GM23338 (cell line): ENCODE data around the gene SLC20A1. TPM values are rescaled to one million over a fixed set of nuclear protein-coding genes. Genes with fewer than 3 reads are reported as not detected.

Experiments used
- ATAC-seq: fragments of 200-7000 bp; cut with Tn5 transposase; 3 replicates; pipeline ENCODE4 v1.9.1; 2020
- DNase-seq: peaks from one replicate; pipeline ENCODE4 v3.0.0-alpha.2; 2015; ENCODE audit warnings: low spot score
- H2AFZ ChIP-seq: fragments of 200-600 bp; sonication (generic); 2 replicates; pipeline ENCODE4 v1.8.0; 2016; ENCODE audit warnings: antibody characterized with exemption, mild to moderate bottlenecking, moderate library complexity
- H3F3A ChIP-seq: fragments of 200-600 bp; sonication (generic); replicated peaks from 2 replicates; pipeline ENCODE4 v1.8.0; 2017; ENCODE audit warnings: antibody characterized with exemption, mixed run types, low read depth
- H3K27ac ChIP-seq: fragments of 200-600 bp; sonication (generic); 2 replicates; pipeline ENCODE4 v1.6.1; 2016; ENCODE audit warnings: low read depth
- H3K27me3 ChIP-seq: fragments of 200-600 bp; sonication (generic); 2 replicates; pipeline ENCODE4 v1.8.0; 2016; ENCODE audit warnings: mild to moderate bottlenecking, mixed run types, moderate library complexity; ENCODE audit not compliant: insufficient read depth
- H3K36me3 ChIP-seq: fragments of 200-600 bp; sonication (generic); 2 replicates; pipeline ENCODE4 v1.8.0; 2016; ENCODE audit warnings: mild to moderate bottlenecking; ENCODE audit not compliant: insufficient read depth
- H3K4me1 ChIP-seq: fragments of 200-600 bp; sonication (generic); 2 replicates; pipeline ENCODE4 v1.8.0; 2016; ENCODE audit warnings: mild to moderate bottlenecking, moderate library complexity; ENCODE audit not compliant: insufficient read depth
- H3K4me2 ChIP-seq: fragments of 200-600 bp; sonication (generic); 2 replicates; pipeline ENCODE4 v1.7.1; 2017; ENCODE audit warnings: mixed run types
- H3K4me3 ChIP-seq: fragments of 200-600 bp; sonication (generic); 2 replicates; pipeline ENCODE4 v1.6.1; 2016; ENCODE audit warnings: mixed run types
- H3K79me2 ChIP-seq: fragments of 200-600 bp; sonication (generic); replicated peaks from 2 replicates; pipeline ENCODE4 v1.8.0; 2017; ENCODE audit warnings: mild to moderate bottlenecking; ENCODE audit not compliant: insufficient read depth
- H3K9me2 ChIP-seq: fragments of 200-600 bp; sonication (generic); 2 replicates; pipeline ENCODE4 v1.8.0; 2017; ENCODE audit not compliant: insufficient read depth
- H4K20me1 ChIP-seq: fragments of 200-600 bp; sonication (generic); replicated peaks from 2 replicates; pipeline ENCODE4 v1.8.0; 2017; ENCODE audit warnings: mild to moderate bottlenecking; ENCODE audit not compliant: insufficient read depth
- H3K27ac Mint-ChIP-seq: 2 replicates; pipeline ENCODE4 v1.8.0; 2020; ENCODE audit warnings: inconsistent platforms, mild to moderate bottlenecking, moderate library complexity, mixed read lengths
- H3K27me3 Mint-ChIP-seq: 3 replicates; pipeline ENCODE4 v1.8.0; 2022; ENCODE audit warnings: low read depth, mild to moderate bottlenecking, moderate library complexity, mixed read lengths, inconsistent platforms; ENCODE audit not compliant: insufficient read depth, poor library complexity
- H3K36me3 Mint-ChIP-seq: 3 replicates; pipeline ENCODE4 v1.8.0; 2021; ENCODE audit warnings: low read depth, mild to moderate bottlenecking, inconsistent platforms, moderate library complexity, mixed read lengths
- H3K4me1 Mint-ChIP-seq: 3 replicates; pipeline ENCODE4 v1.8.0; 2020; ENCODE audit warnings: mild to moderate bottlenecking, inconsistent platforms, mixed read lengths
- H3K4me3 Mint-ChIP-seq: 3 replicates; pipeline ENCODE4 v1.8.0; 2021; ENCODE audit warnings: moderate library complexity, mild to moderate bottlenecking, inconsistent platforms, mixed read lengths
- H3K9me3 Mint-ChIP-seq: 3 replicates; pipeline ENCODE4 v1.8.0; 2020; ENCODE audit warnings: moderate library complexity, mild to moderate bottlenecking, inconsistent platforms, mixed read lengths
- EZH2 ChIP-seq: fragments of 200-600 bp; sonication (generic); IDR thresholded peaks from one replicate; pipeline ENCODE4 v1.8.0; 2017; ENCODE audit warnings: antibody characterized with exemption, mild to moderate bottlenecking, low read depth; ENCODE audit not compliant: unreplicated experiment
- POLR2AphosphoS5 ChIP-seq: IDR thresholded peaks from 2 replicates; pipeline ENCODE4 v1.6.1; 2016; ENCODE audit warnings: antibody characterized with exemption, low read depth
- REST ChIP-seq: IDR thresholded peaks from one replicate; pipeline ENCODE4 v1.6.1; 2018; ENCODE audit warnings: antibody characterized with exemption; ENCODE audit not compliant: unreplicated experiment
- ZNF114 ChIP-seq: fragments of 250-450 bp; sonication (Bioruptor Pico); IDR thresholded peaks from 2 replicates; pipeline ENCODE4 v1.5.0; 2020; ENCODE audit warnings: mild to moderate bottlenecking, moderate library complexity
- ZNF331 ChIP-seq: fragments of 250-450 bp; sonication (Bioruptor Pico); IDR thresholded peaks from 2 replicates; pipeline ENCODE4 v1.5.0; 2020; ENCODE audit warnings: low read depth, mild to moderate bottlenecking, moderate library complexity
- ZNF462 ChIP-seq: fragments of 250-450 bp; sonication (Bioruptor Pico); IDR thresholded peaks from 2 replicates; pipeline ENCODE4 v1.5.0; 2020; ENCODE audit warnings: mild to moderate bottlenecking, moderate library complexity
- polyA plus RNA-seq: library from polyadenylated mRNA; unstranded; fragments of >200 nt; fragmentation: Nextera tagmentation; extraction: Ambion mirVana; gene quantifications from 2 replicates; pipeline ENCODE4 v1.2.1, GENCODE V29; 2016
- total RNA-seq: library from RNA; depleted of rRNA; stranded (reverse); fragments of >200 nt; shearing (Covaris generic); gene quantifications from 2 replicates; pipeline ENCODE4 v1.2.3, GENCODE V29; 2014
- TF ChIP-seq, protein P1 (sequence below): IDR thresholded peaks from 2 replicates; pipeline ENCODE4 v1.6.1; 2016; ENCODE audit warnings: antibody characterized with exemption
- TF ChIP-seq, protein P2 (sequence below), 2 experiments: fragments of 200-600 bp in 1 of 2; sonication (generic) in 1 of 2; conservative IDR thresholded peaks; 2 replicates each; pipeline versions ENCODE4 v1.5.1 to v1.6.1; 2016 to 2017; ENCODE audit warnings: antibody characterized with exemption in 2 of 2, low read depth in 2 of 2, mild to moderate bottlenecking in 2 of 2, moderate library complexity in 1 of 2

The SLC20A1 gene
- total and polyA plus RNA-seq, 2 experiments from 2014 or later = 52.9 to 84.3 TPM

DNA sequence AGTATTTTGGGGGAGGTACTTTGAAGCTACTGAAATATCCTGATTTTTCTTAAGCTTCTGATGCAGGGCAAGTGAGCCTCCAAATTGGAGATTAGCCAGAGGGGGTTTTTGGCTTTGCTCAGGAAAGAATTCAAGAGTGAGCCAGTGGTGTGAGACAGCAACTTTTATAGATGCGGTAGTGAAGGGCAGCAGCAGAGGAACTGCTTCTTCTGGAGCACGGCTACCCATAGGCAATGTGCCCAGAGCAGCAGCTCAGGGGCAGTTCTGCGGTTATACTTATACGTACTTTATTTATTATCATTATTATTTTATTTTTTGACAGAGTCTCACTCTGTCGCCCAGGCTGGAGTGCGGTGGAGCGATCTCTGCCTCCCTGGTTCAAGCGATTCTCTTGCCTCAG is 55.3 kb downstream of the SLC20A1 start:
- no peak for TF ChIP-seq EZH2
- TF ChIP-seq, protein P1, sequence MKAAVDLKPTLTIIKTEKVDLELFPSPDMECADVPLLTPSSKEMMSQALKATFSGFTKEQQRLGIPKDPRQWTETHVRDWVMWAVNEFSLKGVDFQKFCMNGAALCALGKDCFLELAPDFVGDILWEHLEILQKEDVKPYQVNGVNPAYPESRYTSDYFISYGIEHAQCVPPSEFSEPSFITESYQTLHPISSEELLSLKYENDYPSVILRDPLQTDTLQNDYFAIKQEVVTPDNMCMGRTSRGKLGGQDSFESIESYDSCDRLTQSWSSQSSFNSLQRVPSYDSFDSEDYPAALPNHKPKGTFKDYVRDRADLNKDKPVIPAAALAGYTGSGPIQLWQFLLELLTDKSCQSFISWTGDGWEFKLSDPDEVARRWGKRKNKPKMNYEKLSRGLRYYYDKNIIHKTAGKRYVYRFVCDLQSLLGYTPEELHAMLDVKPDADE = no peak
- TF ChIP-seq POLR2AphosphoS5 = no peak
- no peak for TF ChIP-seq ZNF462 (CRISPR knock-in tag)
- TF ChIP-seq, protein P2, sequence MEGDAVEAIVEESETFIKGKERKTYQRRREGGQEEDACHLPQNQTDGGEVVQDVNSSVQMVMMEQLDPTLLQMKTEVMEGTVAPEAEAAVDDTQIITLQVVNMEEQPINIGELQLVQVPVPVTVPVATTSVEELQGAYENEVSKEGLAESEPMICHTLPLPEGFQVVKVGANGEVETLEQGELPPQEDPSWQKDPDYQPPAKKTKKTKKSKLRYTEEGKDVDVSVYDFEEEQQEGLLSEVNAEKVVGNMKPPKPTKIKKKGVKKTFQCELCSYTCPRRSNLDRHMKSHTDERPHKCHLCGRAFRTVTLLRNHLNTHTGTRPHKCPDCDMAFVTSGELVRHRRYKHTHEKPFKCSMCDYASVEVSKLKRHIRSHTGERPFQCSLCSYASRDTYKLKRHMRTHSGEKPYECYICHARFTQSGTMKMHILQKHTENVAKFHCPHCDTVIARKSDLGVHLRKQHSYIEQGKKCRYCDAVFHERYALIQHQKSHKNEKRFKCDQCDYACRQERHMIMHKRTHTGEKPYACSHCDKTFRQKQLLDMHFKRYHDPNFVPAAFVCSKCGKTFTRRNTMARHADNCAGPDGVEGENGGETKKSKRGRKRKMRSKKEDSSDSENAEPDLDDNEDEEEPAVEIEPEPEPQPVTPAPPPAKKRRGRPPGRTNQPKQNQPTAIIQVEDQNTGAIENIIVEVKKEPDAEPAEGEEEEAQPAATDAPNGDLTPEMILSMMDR (conservative IDR thresholded peaks at IDR 0.05; ENCODE audit: low read depth in 2 of 2) = no peak
- no peak for TF ChIP-seq REST
- no peak for TF ChIP-seq ZNF331
- no peak for TF ChIP-seq ZNF114 (CRISPR knock-in tag)
- Histone ChIP-seq H3K36me3 (no peaks in the 10 kb centered on the region), H3K9me2 (no peaks in the 10 kb centered on the region), H3K4me2 (no peak overlapping the region), H3K79me2 (no peaks in the 10 kb centered on the region), H2AFZ (no peak overlapping the region; the same call in 1 of the 2 replicates), H4K20me1 (no peaks in the 10 kb centered on the region), H3K4me3 (no peak overlapping the region), H3K27ac (no peak overlapping the region), H3F3A (no peaks in the 10 kb centered on the region), H3K27me3 (no peaks in the 10 kb centered on the region), H3K4me1 (no peaks in the 10 kb centered on the region)
- no peak for DNase-seq
- no peak overlapping the region for H3K27ac Mint-ChIP-seq
- H3K9me3 Mint-ChIP-seq = no peaks in the 10 kb centered on the region
- H3K4me1 Mint-ChIP-seq = no peaks in the 10 kb centered on the region
- ATAC-seq = no peak
- no peak overlapping the region for H3K4me3 Mint-ChIP-seq
- H3K36me3 Mint-ChIP-seq = no peaks in the 10 kb centered on the region
- H3K27me3 Mint-ChIP-seq = no peaks in the 10 kb centered on the region
